Measurements from ENCODE around the gene MOV10. TPM values are rescaled to one million over a fixed set of nuclear protein-coding genes. Genes with fewer than 3 reads are reported as not detected.
"Not testable (repeated sequence)": the region's sequence is repeated elsewhere in the genome, so short reads cannot be mapped to it uniquely, and the experiment has no call there.

MOV10 gene, protein sequence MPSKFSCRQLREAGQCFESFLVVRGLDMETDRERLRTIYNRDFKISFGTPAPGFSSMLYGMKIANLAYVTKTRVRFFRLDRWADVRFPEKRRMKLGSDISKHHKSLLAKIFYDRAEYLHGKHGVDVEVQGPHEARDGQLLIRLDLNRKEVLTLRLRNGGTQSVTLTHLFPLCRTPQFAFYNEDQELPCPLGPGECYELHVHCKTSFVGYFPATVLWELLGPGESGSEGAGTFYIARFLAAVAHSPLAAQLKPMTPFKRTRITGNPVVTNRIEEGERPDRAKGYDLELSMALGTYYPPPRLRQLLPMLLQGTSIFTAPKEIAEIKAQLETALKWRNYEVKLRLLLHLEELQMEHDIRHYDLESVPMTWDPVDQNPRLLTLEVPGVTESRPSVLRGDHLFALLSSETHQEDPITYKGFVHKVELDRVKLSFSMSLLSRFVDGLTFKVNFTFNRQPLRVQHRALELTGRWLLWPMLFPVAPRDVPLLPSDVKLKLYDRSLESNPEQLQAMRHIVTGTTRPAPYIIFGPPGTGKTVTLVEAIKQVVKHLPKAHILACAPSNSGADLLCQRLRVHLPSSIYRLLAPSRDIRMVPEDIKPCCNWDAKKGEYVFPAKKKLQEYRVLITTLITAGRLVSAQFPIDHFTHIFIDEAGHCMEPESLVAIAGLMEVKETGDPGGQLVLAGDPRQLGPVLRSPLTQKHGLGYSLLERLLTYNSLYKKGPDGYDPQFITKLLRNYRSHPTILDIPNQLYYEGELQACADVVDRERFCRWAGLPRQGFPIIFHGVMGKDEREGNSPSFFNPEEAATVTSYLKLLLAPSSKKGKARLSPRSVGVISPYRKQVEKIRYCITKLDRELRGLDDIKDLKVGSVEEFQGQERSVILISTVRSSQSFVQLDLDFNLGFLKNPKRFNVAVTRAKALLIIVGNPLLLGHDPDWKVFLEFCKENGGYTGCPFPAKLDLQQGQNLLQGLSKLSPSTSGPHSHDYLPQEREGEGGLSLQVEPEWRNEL
- total RNA-seq, result 56.0 and 97.3 TPM in 2 replicates

DNA sequence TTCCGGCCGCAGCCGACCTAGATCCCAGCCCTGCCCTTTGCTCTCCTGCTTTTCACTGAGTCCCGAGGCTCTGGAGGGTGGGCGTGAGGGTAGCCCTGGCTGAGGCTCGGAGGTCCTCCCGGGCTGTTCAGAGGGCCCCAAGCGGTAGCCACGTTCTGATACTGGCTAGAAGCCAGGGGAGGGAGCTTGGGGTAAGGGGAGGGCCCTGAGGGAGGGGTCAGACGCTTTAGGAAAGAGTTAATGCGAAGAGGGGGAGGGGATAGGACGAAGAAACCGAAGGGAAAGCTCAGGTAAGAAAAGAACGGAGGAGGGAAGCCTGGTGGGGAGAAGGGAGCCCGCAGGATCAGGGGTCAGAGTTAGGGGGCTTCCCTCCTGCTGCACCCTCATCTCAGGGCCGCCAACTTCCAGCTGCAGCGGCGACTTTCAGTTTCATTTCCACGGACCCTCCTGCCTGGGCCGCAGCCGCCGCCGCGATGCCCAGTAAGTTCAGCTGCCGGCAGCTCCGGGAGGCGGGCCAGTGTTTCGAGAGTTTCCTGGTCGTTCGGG, at the start of gene MOV10:
MOV10 (plus strand) TSS at position 220 of the 546 bp plus-strand sequence; CDS start at position 474, 254 bp downstream.
- no peak for DNase-seq (ENCODE audit: extremely low read depth, low read depth, low spot score)

DNA sequence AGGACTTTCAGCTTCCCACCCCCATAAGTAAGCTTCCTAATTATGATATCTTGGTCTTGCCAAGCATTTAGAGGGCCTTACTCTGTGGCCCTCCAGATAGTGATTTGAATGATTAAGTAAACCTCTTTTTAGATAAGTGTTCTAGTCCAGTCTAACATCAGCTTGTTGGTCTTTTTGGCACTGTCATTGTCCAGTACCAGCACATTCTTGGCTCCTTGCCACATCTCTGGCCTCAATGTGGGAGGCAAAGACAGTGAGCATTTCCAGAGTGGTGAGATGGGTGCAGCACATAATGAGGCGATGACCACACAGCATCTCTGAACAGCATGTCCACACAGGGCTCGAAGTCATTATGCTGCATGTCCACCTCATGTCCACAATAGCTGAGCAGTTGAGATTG, 48.8 kb upstream of the MOV10 start:
- no peak for DNase-seq (ENCODE audit: extremely low read depth, low read depth, low spot score)

DNA sequence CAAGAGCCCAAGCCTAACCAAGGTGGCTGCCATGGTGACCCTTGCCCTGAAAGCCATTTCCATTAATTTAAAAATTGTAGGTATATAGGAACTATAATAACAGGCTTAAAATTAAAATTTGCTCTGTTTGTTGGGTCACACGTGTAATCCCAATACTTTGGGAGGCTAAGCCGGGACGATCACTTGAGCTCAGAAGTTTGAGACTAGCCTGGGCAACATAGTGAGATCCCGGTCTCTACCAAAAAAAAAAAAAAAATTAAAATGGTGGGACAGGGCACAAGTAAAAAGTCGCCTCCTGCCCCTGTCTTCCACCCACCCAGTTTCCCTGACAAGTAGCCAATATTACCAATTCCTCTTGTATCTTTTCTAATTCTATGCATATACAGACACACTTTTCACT, 48.3 kb upstream of the MOV10 start:
- DNase-seq (ENCODE audit: extremely low read depth, low read depth, low spot score), result no peak

DNA sequence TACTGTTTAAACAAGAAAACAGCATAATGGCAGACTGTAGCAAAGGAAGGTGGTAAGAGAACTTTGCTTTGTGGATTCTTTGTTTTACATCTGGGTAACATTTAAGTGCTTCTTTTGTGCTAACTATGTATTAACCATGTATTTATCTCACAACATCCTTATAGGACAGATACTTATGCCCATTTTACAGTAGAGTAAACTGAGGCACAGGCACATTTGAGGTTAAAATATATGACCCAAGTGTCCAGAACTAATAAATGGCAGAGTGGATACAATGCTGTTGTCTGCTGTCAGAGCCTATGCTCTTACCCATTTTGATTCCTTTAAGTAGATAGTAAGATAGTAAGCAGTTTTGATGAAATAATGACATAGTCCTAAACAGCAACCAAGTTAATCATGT, 47.6 kb upstream of the MOV10 start:
- no peak for DNase-seq (ENCODE audit: extremely low read depth, low read depth, low spot score)

DNA sequence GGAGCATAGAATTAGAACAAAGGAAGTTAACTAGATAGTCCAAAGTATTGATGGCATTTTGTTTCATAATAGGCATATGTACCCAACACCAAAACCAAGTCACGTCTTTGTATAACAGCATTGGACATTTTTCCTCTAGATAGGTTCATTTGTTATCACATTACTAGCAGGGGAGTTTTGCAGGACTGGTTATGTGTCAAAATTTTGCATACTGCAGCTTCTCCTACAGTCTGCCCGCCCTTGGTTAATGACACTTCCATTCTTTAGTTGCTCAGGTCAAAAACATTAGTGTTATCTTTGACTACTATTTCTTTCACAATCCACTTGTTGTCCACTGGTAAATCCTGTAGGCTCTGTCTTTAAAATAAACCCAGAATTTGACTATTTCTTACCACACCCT, 45.9 kb upstream of the MOV10 start:
- no peak for DNase-seq (ENCODE audit: extremely low read depth, low read depth, low spot score)

DNA sequence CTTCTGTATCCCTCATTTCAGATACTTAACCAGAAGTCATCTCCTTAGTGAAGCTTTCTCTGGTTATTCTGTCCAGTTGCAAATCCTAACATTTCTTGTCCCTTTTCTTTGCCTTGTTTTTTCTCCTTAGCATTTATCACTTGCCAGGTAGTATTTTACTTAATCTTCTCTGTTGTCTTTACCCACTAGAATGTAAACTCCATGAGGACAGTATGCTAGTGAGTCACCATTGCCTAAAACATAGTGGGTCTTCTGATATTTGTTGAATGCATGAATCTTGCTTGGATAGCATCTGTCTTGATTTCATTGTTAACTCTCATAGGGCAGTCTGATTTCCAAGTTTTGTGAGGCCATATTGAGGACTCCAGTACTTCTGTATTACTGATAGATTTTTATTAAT, 45.2 kb upstream of the MOV10 start:
- DNase-seq (ENCODE audit: extremely low read depth, low read depth, low spot score), result no peak

DNA sequence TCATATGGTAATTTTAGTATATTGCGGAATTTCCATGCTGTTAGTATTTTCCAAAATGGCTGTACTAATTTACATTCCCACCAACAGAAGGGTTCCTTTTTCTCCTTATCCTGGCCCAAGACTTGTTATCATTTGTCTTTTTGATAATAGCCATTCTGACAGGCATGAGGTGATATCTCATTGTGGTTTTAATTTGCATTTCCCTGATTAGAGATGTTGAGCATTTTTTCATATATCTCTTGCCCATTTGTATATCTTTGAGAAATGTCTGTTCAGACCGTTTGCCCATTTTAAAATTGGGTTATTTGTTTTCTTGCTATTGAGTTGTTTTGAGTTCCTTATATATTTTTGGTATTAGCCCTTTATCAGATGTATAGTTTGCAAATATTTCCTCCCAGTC, 40.8 kb upstream of the MOV10 start:
- no peak for DNase-seq (ENCODE audit: extremely low read depth, low read depth, low spot score)

DNA sequence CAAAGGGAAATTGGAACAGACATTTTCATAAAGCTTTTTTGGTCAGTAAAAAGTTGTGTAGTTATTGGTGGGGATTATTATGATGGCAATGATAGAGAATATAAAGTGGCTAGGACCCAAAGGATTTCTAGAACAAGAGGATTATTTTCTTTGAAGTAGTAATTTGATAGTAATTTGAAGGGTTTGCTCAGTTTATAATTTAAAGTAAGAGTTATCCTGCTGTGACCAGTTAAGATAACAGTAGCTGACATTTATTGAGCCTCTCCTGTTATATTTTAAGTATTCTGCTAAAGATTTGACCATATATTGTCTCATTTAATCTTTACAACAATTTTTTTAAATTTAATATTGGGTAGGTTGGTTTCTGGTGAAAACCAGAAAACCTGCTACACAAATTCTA, 40.1 kb upstream of the MOV10 start:
- no peak for DNase-seq (ENCODE audit: extremely low read depth, low read depth, low spot score)

DNA sequence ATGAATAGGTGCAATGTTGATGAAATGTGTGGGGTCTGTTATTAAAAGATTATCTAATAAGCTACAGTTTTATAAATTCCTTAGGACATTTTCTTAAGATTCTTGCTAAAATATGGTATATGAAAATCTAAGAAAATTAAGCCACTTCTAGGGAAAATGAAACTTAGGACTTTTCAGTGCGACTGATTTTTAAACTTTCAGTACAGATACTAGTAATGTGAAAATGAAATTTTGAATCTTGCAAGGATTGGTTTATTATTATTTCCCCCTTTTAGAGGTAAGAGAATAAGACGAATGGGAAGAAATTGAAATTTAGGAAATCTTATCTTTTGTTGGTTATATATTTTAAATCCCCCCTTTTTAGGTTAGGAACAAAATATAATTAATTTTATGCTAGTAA, 38.4 kb upstream of the MOV10 start:
- DNase-seq (ENCODE audit: extremely low read depth, low read depth, low spot score), result no peak

DNA sequence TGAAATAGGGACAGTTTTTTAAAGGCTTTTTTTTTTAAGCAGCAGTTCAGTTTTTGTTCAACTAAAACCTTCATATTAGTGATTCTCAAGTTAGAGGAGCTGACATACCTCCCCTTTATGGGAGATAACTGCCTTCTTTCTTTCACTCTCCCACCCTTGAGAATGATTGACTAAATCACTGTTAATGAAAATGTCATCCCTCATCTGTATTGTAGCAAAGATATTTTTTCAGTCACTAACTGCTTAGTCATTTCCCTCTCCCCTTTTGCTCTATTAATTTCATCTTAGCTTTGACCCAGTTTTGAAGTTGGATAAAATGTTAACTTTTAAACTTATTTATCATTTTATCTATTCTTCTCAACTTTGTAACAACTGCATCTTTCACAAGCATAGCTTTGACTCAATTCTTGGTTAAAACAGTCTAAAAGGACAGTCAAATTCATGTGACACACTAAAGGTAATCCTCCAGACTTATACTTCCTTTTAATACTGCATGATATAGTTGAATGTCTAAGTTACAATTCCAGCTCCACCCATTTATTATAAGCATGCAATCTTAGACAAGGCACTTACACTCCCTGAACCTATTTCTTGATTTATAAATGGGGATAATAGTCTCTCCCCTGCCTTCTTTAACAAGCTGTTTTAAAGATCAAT, 37.7 kb upstream of the MOV10 start:
- DNase-seq (ENCODE audit: extremely low read depth, low read depth, low spot score), result no peak

DNA sequence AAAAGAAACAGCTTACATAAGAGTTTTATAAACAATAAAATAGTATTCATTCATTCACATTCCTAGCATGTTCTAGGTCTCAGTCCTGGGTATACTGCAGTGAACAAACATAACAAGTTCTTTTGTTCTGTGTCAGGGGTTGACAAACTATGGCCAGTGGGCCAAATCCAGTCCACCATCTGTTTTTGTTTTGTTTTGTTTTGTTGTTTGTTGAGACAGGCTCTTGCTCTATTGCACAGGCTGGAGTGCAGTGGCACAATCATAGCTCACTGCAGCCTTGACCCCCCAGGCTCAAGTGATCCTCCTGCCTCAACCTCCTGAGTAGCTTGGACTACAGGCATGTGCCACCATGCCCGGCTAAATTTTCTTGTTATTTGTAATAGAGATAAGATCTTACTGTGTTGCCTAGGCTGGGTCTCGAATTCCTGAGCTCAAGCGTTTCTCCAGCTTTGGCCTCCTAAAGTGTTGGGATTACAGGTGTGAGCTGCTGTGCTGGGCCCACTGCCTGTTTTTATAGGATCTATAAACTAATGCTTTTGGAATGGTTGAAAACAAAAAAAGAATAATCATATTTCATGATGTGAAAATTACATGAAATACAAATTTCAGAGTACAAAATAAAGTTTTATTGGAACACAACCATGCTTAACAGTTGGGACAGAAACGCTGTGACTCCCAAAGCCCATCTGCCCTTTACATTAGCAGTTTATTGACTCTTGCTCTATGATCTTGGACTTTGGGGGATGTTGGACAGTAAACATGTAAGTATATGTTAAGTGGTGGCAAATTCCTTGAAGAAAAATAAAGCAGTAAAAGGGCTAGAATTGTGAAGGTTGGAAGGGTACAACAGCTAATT, 37.0 kb upstream of the MOV10 start:
- no peak for DNase-seq (ENCODE audit: extremely low read depth, low read depth, low spot score)

DNA sequence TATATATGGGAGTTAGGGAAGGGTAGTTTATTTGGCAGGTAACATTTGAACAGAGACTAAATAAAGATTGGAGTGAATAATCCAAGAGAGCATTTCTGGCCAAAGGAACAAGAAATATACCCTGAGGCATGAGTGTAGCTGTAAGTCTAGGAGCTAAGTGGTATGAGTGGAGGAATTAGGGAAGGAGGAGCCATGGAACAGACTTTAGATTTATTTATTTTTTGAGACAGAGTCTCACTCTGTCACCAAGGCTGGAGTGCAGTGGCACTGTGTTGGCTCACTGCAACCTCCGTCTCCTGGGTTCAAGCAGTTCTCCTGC, 36.4 kb upstream of the MOV10 start:
- no peak for DNase-seq (ENCODE audit: extremely low read depth, low read depth, low spot score)

DNA sequence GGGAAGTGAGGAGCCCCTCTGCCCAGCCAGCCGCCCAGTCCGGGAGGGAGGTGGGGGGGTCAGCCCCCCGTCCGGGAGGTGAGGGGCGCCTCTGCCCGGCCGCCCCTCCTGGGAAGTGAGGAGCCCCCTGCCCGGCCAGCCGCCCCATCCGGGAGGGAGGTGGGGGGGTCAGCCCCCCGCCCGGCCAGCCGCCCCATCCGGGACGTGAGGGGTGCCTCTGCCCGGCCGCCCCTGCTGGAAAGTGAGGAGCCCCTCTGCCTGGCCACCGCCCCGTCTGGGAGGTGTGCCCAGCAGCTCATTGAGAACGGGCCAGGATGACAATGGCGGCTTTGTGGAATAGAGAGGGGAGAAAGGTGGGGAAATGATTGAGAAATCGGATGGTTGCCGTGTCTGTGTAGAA, 34.0 kb upstream of the MOV10 start:
- DNase-seq (ENCODE audit: extremely low read depth, low read depth, low spot score), result not testable (repeated sequence)

DNA sequence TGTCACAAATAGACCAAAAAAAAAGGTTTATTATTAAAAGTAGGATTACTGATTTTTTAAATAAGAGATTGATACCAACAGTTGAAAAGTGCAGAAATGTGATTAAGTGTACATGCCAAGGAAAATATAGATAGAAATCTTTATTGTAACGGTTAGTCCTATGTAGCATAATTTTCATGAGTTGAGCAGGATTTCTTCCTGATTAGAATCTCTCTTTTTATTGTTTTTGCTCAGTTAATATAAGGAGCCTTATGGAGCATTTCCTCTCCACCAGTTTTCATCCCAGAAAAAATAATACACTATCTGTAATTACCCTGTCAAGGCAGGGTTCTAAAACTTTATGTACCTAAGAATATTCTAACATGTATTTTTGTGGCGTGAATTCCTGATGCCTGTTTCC, 31.4 kb upstream of the MOV10 start:
- DNase-seq (ENCODE audit: extremely low read depth, low read depth, low spot score), result no peak

DNA sequence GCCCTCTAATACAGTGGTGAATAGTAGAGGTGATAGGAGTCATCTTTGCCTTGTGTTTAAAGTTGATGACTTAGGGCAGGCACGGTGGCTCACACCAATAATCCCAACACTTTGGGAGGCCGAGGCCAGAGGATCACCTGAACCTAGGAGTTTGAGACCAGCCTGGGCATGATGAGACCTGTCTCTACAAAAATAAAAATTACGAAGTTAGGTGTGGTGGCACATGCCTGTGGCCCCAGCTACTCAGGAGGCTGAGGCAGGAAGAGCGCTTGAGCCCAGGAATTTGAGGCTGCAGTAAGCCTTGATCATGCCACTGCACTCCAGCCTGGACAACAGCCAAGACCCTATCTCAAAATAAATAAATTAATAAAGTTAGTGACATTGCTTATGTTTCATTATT, 28.2 kb upstream of the MOV10 start:
- DNase-seq (ENCODE audit: extremely low read depth, low read depth, low spot score), result no peak

DNA sequence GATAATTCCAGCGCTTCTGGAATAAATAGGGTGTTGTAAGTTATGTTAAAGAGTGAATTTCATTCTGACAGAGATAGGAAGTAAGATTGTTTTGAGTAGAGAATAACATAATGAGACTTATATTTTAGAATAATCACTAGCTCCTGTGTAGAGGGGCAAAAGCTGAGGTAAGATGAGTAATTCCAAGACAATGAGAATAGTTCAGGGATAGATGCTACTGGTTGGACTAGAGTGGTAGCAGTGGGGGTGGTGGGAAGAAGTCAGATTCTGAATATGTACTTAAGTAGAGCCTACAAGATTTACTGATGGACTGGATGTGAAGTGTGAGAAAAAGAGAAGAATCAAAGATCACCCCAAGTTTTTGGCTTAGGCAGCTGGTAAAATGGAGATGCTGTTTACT, 23.3 kb upstream of the MOV10 start:
- no peak for DNase-seq (ENCODE audit: extremely low read depth, low read depth, low spot score)

DNA sequence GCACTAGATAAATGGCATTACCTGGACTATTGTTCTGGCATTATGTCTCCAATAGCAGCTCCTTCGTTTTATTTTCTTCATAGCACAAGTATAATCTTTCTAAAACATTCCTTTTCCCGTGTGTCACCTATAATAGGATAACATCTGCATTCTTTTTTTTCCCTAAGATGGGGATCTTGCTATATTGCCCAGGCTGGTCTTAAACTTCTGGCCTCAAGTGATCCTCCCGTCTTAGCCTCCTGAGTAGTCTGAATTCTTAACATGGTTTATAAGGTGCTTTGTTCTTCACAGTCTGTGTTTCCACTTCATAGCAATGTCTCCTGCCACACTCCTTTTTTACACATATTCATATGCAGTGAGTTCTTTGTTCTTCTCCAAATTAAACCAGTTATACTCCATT, 8.6 kb upstream of the MOV10 start:
- no peak for DNase-seq (ENCODE audit: extremely low read depth, low read depth, low spot score)

DNA sequence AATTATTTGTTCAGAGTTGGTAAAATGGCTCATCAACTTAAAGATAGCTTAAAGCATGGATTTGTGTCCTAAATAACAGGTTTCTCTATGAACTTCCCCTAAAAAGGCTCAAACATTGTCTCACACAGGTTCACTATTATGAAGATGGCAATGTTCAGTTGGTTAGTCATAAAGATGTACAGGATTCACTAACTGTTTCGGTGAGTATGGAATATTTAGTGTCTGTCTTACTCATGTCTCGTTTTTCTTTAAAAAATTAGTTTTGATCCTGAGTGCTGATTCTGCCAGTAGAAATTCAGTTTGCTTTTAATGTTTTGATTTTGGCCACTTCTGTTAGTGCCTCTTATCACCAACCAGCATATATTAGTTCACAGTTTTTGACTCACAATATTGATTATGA, 7.5 kb upstream of the MOV10 start:
- DNase-seq (ENCODE audit: extremely low read depth, low read depth, low spot score), result no peak

DNA sequence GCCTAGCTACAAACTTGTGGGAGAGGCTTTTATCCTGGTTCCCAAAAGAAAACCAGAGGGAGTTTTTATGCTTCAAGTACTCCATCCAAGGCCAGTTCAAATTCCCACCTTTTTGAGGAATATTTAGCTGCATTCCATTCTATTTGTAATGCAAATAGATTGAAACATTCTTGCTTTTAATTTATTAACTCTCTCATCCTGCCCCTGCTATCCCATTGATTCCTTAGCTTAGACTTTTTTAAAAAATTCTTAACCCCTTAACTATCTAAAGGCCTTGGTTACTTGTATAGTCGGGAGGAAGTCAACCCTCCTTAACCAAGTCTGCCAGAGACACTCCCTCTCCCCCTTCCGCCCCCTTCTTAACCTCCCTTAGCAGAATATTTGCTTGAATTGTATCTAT, 2.5 kb upstream of the MOV10 start:
- no peak for DNase-seq (ENCODE audit: extremely low read depth, low read depth, low spot score)

DNA sequence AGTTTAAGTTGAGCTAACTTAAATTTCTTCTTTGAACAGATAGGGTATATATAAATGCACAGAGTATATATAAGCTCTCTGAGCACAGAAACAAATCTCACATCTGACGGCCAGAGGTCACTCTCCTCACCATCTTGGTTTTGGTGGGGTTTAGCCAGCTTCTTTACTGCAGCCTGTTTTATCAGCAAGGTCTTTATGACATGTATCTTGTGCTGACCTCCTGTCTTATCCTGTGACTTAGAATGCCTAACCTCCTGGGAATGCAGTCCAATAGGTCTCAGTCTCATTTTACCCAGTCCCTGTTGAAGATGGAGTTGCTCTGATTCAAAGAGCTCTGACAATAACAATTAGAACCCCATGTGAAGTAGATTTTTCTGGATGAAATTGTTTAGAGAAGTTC, 1.6 kb upstream of the MOV10 start:
- DNase-seq (ENCODE audit: extremely low read depth, low read depth, low spot score), result no peak

Data from glomerular endothelial cell (primary cell).